Chondrocyte (in vitro differentiated cells): Measurements from ENCODE around the gene GRM8. TPM values are rescaled to one million over a fixed set of nuclear protein-coding genes. Genes with fewer than 3 reads are reported as not detected.

ENCODE experiments used
- DNase-seq: peaks from one replicate; pipeline ENCODE4 v3.0.0; 2021; ENCODE audit warnings: mixed read lengths, low spot score
- H3K27ac Mint-ChIP-seq: one replicate; pipeline ENCODE4 v1.8.0; 2021; ENCODE audit warnings: mild to moderate bottlenecking, moderate library complexity, mixed read lengths; ENCODE audit not compliant: unreplicated experiment
- H3K27me3 Mint-ChIP-seq: 2 replicates; pipeline ENCODE4 v1.8.0; 2021; ENCODE audit warnings: low read depth, mixed read lengths
- H3K36me3 Mint-ChIP-seq: 2 replicates; pipeline ENCODE4 v1.8.0; 2021; ENCODE audit warnings: low read depth, mixed read lengths
- H3K4me1 Mint-ChIP-seq: 2 replicates; pipeline ENCODE4 v1.8.0; 2021; ENCODE audit warnings: low read depth, mild to moderate bottlenecking, mixed read lengths
- H3K4me3 Mint-ChIP-seq: one replicate; pipeline ENCODE4 v1.8.0; 2021; ENCODE audit warnings: mild to moderate bottlenecking, moderate library complexity, mixed read lengths; ENCODE audit not compliant: unreplicated experiment
- H3K9me3 Mint-ChIP-seq: 2 replicates; pipeline ENCODE4 v1.8.0; 2021; ENCODE audit warnings: low read depth, mixed read lengths
- CTCF ChIP-seq: fragments of 200-600 bp; sonication (generic); IDR thresholded peaks from 2 replicates; pipeline ENCODE4 v1.5.0; 2021; ENCODE audit warnings: antibody characterized with exemption, mild to moderate bottlenecking, moderate library complexity
- total RNA-seq: library from RNA; stranded (reverse); gene quantifications from 3 replicates; pipeline ENCODE4 v1.2.1, GENCODE V29; 2021

GRM8 gene
- total RNA-seq, 1 donor from 2014 or later, result not detected

- Mint-ChIP-seq H3K9me3 (no peaks in the 10 kb centered on the region), H3K27me3 (no peaks in the 10 kb centered on the region), H3K27ac (no peak overlapping the region), H3K4me3 (no peak overlapping the region), H3K36me3 (no peaks in the 10 kb centered on the region), H3K4me1 (no peaks in the 10 kb centered on the region)
- no peak for DNase-seq
- no peak for TF ChIP-seq CTCF
Measured at GRCh38 chr7:126411821-126412383, 840.8 kb downstream of the GRM8 start.

DNA sequence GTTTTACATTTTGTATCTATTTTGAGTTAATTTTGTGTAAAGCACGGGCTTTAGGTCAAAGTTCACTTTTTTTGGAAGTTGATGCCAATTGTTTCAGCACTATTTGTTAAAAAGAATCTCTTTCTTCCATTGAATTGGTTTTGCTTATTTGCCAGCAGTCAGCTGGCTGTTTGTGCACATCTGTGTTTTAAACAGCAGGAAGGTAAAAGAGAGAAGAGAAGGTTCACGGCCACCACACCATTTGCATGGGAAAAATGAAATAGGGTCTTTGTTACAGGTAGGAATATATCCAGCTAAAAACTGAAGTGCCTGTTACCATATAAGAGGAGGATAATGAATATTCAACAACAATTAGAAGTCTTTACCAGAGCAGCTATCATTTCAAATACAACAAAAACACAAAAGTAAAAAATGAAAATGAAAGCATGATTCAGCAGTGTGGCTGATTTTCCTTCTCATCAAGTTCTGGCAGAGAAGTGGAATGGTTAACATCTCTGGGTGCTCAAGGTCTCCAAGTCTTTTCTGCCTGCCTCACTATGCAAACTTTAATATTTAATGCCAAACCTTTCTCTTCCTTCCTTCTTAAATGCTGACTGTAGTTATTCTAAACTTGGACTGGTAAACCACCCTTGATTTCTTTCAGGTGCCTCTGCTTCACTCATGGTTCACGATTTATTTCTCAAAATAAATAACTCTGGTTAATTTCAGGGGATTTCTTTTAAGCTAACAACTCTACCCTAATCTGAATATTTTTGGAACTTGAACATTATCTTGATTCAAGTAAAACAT is 841.5 kb downstream of the GRM8 start:
- Mint-ChIP-seq H3K36me3 (no peaks in the 10 kb centered on the region), H3K4me3 (no peak overlapping the region), H3K27me3 (no peaks in the 10 kb centered on the region), H3K9me3 (no peaks in the 10 kb centered on the region), H3K4me1 (no peaks in the 10 kb centered on the region), H3K27ac (no peak overlapping the region)
- no peak for TF ChIP-seq CTCF
- no peak for DNase-seq

DNA sequence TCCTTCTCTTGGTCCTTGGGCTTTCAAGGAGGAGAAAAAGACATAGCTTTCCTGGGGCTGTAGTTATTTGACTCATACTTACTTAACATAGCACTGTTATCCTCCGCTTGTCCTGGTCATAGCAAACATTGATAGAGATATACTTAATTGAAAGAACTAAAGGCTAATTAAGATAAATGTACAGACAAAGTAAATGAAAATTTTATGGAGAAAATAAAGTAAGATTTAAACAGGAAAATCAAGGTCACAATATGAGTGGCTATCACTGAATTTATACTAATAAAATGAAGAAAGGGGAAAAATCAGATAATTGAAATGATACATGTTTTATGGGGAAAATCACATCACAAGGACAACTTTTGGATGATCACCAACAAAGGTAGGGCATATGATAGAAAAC is 849.7 kb downstream of the GRM8 start:
- no peak overlapping the region for H3K4me3 Mint-ChIP-seq
- H3K36me3 Mint-ChIP-seq, result no peaks in the 10 kb centered on the region
- no peak overlapping the region for H3K27ac Mint-ChIP-seq
- no peak for TF ChIP-seq CTCF
- no peaks in the 10 kb centered on the region for H3K9me3 Mint-ChIP-seq
- DNase-seq, result no peak
- no peaks in the 10 kb centered on the region for H3K4me1 Mint-ChIP-seq
- peaks cover 3% of the 10 kb centered on the region for H3K27me3 Mint-ChIP-seq

DNA sequence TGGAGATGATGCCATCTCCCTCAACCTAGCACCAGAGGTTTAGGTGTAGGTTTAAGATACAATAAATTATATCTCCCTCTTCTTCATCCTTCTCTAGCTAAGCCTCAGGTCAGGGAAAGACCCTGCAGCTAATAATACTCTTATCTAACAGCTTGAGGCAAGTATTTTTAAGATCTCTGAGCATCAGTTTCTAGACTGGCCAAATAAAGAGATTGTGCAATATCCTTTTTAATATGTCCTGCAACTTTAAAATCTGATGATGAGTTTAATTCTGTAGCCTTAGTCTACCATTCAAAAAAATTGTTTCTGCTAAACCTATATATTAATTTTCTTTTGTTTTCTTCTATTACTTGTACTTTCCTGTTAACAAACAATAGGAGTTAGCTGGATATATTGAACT is 850.8 kb downstream of the GRM8 start:
- no peak for DNase-seq
- no peak for TF ChIP-seq CTCF
- no peaks in the 10 kb centered on the region for H3K9me3 Mint-ChIP-seq
- no peak overlapping the region for H3K4me3 Mint-ChIP-seq
- no peak overlapping the region for H3K27ac Mint-ChIP-seq
- H3K4me1 Mint-ChIP-seq, result no peaks in the 10 kb centered on the region
- H3K27me3 Mint-ChIP-seq, result peaks cover 3% of the 10 kb centered on the region
- no peaks in the 10 kb centered on the region for H3K36me3 Mint-ChIP-seq

GRCh38 chr7:126398851-126399529 is 853.8 kb downstream of the GRM8 start:
- no peak overlapping the region for H3K4me3 Mint-ChIP-seq
- H3K9me3 Mint-ChIP-seq, result no peaks in the 10 kb centered on the region
- peaks cover 3% of the 10 kb centered on the region for H3K27me3 Mint-ChIP-seq
- TF ChIP-seq CTCF, result no peak
- no peak overlapping the region for H3K27ac Mint-ChIP-seq
- H3K4me1 Mint-ChIP-seq, result no peaks in the 10 kb centered on the region
- no peak for DNase-seq
- no peaks in the 10 kb centered on the region for H3K36me3 Mint-ChIP-seq
